Heart left ventricle (tissue), 16 donors: ENCODE measurements around the gene HELZ. TPM values are rescaled to one million over a fixed set of nuclear protein-coding genes. Genes with fewer than 3 reads are reported as not detected.

Source experiments
- ATAC-seq, 4 donors: fragments of 200-7000 bp; cut with Tn5 transposase; one replicate each; pipeline ENCODE4 v1.9.1; 2020 to 2022; ENCODE audit warnings: moderate library complexity in 4 of 4, mild to moderate bottlenecking in 3 of 4, moderate number of reproducible peaks in 1 of 4
- DNase-seq, 5 donors: peaks; one replicate each; pipeline ENCODE4 v3.0.0-alpha.2; 2020
- H3K27ac ChIP-seq, 12 donors: fragments of 200-600 bp; sonication (generic) in 4 of 12; one replicate each; pipeline versions ENCODE4 v1.5.0 to v1.8.0; 2016 to 2022; ENCODE audit warnings: mild to moderate bottlenecking in 2 of 12
- H3K27me3 ChIP-seq, 9 donors: fragments of 200-600 bp; sonication (generic) in 2 of 9; one replicate each; pipeline versions ENCODE4 v1.5.1 to v1.8.0; 2016 to 2022; ENCODE audit warnings: mild to moderate bottlenecking in 3 of 9
- H3K36me3 ChIP-seq, 9 donors: fragments of 200-600 bp; sonication (generic) in 2 of 9; one replicate each; pipeline versions ENCODE4 v1.5.0 to v1.8.0; 2018 to 2022; ENCODE audit warnings: mild to moderate bottlenecking in 2 of 9
- H3K4me1 ChIP-seq, 12 donors: fragments of 200-600 bp; sonication (generic) in 4 of 12; one replicate each; pipeline versions ENCODE4 v1.5.0 to v1.8.0; 2016 to 2022; ENCODE audit warnings: mild to moderate bottlenecking in 3 of 12
- H3K4me3 ChIP-seq, 12 donors: fragments of 200-600 bp; sonication (generic) in 4 of 12; one replicate each; pipeline versions ENCODE4 v1.5.0 to v1.8.0; 2017 to 2022; ENCODE audit warnings: mild to moderate bottlenecking in 9 of 12, moderate library complexity in 4 of 12
- H3K9me3 ChIP-seq, 12 donors: fragments of 200-600 bp; sonication (generic) in 4 of 12; one replicate each; pipeline versions ENCODE4 v1.5.0 to v1.8.0; 2016 to 2022; ENCODE audit warnings: mild to moderate bottlenecking in 1 of 12
- CTCF ChIP-seq, 12 donors: fragments of 200-600 bp; sonication (generic) in 4 of 12; IDR thresholded peaks; one replicate each; pipeline versions ENCODE4 v1.5.0 to v1.8.0; 2018 to 2022; ENCODE audit warnings: antibody characterized with exemption in 12 of 12, mild to moderate bottlenecking in 5 of 12
- POLR2A ChIP-seq, 2 donors: fragments of 450-650 bp; IDR thresholded peaks; one replicate each; pipeline ENCODE4 v1.6.1; 2017; ENCODE audit warnings: antibody characterized with exemption in 2 of 2, mild to moderate bottlenecking in 2 of 2, moderate library complexity in 2 of 2
- WGBS, 4 donors: extraction: QIAGEN DNeasy Blood & Tissue Kit in 2 of 4; methylation state at CpG; one replicate each; pipeline versions ENCODE4 v1.1.5 to v1.1.7; 2013 to 2018; 5-methylcytosine and 5-hydroxymethylcytosine counted together
- intact Hi-C, 10 donors: fragments of 100-400 bp; cut with DNase I; formaldehyde crosslinking; loops; one replicate each; pipeline versions ENCODE4 v1.11.1 to v1.14.2; 2022
- polyA plus RNA-seq, 2 donors: library from polyadenylated mRNA; stranded (reverse); fragments of 200-250 nt; gene quantifications; one replicate each; pipeline ENCODE4 v1.2.3, GENCODE V29; 2013
- total RNA-seq, 9 donors: library from RNA; depleted of rRNA in 2 of 9; stranded (reverse); fragments of >200 nt in 2 of 9; fragmentation: NEBNext Ultra II Directional in 3 of 9; extraction: Animal tissue kit (Norgen Biotek cat#: 25700) in 3 of 9; gene quantifications; one replicate each; pipeline versions ENCODE4 v1.1.0 to v1.2.4, GENCODE V29; 2016 to 2023
- donor health status: ischemic (EF 13 %, LVEDD 7.1; RV severe dilation, severe dysfunction).
- donor health status: healthy with polysubstance abuse.
- donor health status: DM: no; HTN: yes; CAD: no.
- donor health status: DM: no; HTN: no; CAD: no.
- donor health status: ischemic (EF 25% LVEDD 6.9; RV normal size, moderate dysfunction).
- donor health status: ischemic (EF 25% LVEDD 5.7; RV mildly dilated, moderate dysfunction).
- donor health status: healthy.
- donor health status: DM: yes; HTN: yes; CAD: no.
- donor health status: ischemic (EF 35%, LVEDD 5.7; RV mildly dilated, moderate dysfunction).
- donor health status: nonischemic (EF 11% LVEDD 7.7; RV severe dilation, severe dysfunction).
- donor health status: DM: yes; HTN: yes; CAD: no.
- donor health status: PGD.
- donor health status: ischemic (EF 29% LVEDD 5.4; RV normal size, mild dysfunction).
- donor health status: nonischemic (EF 23%, LVEDD 6.1; RV moderate dilation, normal function).

Gene HELZ
- total and polyA plus RNA-seq, 11 donors: 5.1 to 48.4 (median 30.3) TPM

GRCh38 chr17:67239597-67239996 lies 5.4 kb downstream of the HELZ start:
- DNase-seq (no peak), ATAC-seq (peak in 1 of 4 donors; percentile 15)
- H3K27me3 ChIP-seq: no peaks in the 10 kb centered on the region
- no peak overlapping the region for H3K4me3 ChIP-seq
- intact Hi-C loops: no loop called here
- H3K9me3 ChIP-seq: no peaks in the 10 kb centered on the region
- H3K36me3 ChIP-seq: peaks cover 0 to 63% (median 46%) of the 10 kb centered on the region in 9 donors
- 60 to 81% (median 64%) methylated on average over 3 of the region's 3 CpGs for WGBS, 4 donors
- TF ChIP-seq CTCF (IDR thresholded peaks at IDR 0.05) (no peak), POLR2A (IDR thresholded peaks at IDR 0.05) (no peak)
- H3K27ac ChIP-seq: peak overlapping the region in 1 of 12 donors; percentile 11
- peaks cover 10 to 55% (median 37%) of the 10 kb centered on the region in 12 donors for H3K4me1 ChIP-seq

DNA sequence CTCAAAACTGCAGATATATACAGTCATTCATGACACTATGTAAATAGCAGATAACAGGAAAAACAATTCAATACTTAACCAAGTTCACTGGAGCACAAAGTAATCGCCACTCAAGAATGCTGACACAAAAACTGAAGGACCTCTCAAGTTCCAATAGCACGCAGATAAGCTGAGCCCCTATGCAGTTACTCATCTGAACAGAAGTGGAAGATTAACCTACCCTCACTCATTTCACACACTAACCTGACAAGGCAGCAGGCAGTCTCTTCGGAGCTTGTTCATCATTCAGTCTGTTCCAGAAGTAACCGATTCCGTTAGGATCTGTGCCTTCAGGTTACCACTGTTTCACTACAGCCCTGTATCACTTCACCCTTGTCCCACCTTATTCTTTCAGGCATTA lies 6.0 kb downstream of the HELZ start:
- Histone ChIP-seq H3K36me3 (peaks cover 0 to 66% (median 50%) of the 10 kb centered on the region in 9 donors), H3K4me1 (peaks cover 8 to 52% (median 34%) of the 10 kb centered on the region in 12 donors), H3K9me3 (no peaks in the 10 kb centered on the region), H3K4me3 (no peak overlapping the region), H3K27me3 (no peaks in the 10 kb centered on the region), H3K27ac (peak overlapping the region in 1 of 12 donors; percentile 11)
- intact Hi-C loops: no loop called here
- ATAC-seq: no peak
- TF ChIP-seq CTCF (IDR thresholded peaks at IDR 0.05) (no peak), POLR2A (IDR thresholded peaks at IDR 0.05) (no peak)
- WGBS, 4 donors: 58 to 78% (median 72%) methylated on average over 5 of the region's 5 CpGs
- no peak for DNase-seq

GRCh38 chr17:67232441-67232840 lies 12.6 kb downstream of the HELZ start:
- no peak for TF ChIP-seq POLR2A (IDR thresholded peaks at IDR 0.05)
- TF ChIP-seq CTCF (IDR thresholded peaks at IDR 0.05): no peak
- Histone ChIP-seq H3K4me1 (peaks cover 0 to 13% (median 5%) of the 10 kb centered on the region in 12 donors), H3K4me3 (no peak overlapping the region), H3K36me3 (peaks cover 0 to 68% (median 47%) of the 10 kb centered on the region in 9 donors), H3K27ac (no peak overlapping the region), H3K27me3 (no peaks in the 10 kb centered on the region), H3K9me3 (no peaks in the 10 kb centered on the region)
- ATAC-seq: no peak
- 96 to 100% (median 98%) methylated on average over 2 of the region's 2 CpGs for WGBS, 4 donors
- intact Hi-C loops: no loop called here
- no peak for DNase-seq

DNA sequence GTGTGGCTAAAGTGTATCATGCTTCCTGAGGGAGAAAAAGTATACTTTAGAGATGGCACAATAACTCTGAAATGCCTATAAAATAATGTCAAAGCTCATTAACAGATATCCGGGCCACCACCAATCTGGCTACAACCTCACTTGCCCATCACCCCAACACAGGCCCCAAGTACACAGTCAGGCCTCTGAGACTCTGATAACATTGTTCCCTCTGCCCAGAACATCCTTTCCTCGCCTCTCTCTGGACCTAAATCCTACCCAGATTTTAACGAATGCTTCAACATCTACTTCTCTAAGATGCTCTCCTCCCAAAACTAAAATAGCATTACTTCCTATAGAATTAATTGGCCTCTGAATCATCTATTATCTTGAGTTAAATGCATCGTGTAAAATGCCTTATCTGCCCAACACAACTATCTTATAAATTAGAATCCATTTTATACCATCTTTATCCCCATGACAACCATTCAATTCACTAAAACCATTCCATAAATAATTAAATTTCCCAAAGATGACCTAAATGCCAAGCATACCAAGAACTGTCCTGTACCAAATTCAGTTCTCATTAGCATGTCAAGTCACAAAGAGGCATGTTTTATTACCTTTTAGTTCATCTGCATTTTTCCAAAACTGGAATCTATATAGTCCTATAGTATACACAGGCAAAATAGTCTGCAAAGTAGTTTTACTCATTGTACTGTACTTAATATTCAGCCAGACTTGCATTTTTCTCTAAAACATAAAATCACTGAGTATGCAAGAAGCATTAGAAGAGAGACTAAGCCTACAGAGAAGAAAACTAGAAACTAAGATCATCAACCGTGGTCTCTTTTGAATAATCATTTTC lies 15.7 kb downstream of the HELZ start:
- intact Hi-C loops: loop anchor here in 1 of 10 donors (10.0 kb wide), 1 partner anchor 55 kb away; no protein-coding TSS in a partner anchor
- TF ChIP-seq CTCF (IDR thresholded peaks at IDR 0.05) (no peak), POLR2A (IDR thresholded peaks at IDR 0.05) (no peak)

More for the DNA sequence above, 15.7 kb downstream of the HELZ start:
- H3K9me3 ChIP-seq: no peaks in the 10 kb centered on the region
- no peaks in the 10 kb centered on the region for H3K27me3 ChIP-seq
- H3K27ac ChIP-seq: no peak overlapping the region
- peaks cover 0 to 57% (median 19%) of the 10 kb centered on the region in 9 donors for H3K36me3 ChIP-seq
- 59 to 66% (median 63%) methylated on average over 5 of the region's 5 CpGs for WGBS, 4 donors
- no peak overlapping the region for H3K4me3 ChIP-seq
- no peak for ATAC-seq
- peaks cover 0 to 14% (median 5%) of the 10 kb centered on the region in 12 donors for H3K4me1 ChIP-seq
- no peak for DNase-seq
